Epithelial cell of esophagus (primary cell): ENCODE measurements around the gene USH2A.

Experiments
- DNase-seq: peaks from one replicate; pipeline ENCODE4 v3.0.0; 2010; ENCODE audit warnings: low read depth
- H3K4me3 ChIP-seq: 2 replicates; pipeline ENCODE4 v1.5.1; 2011; ENCODE audit warnings: mild to moderate bottlenecking, low read length, control low read depth
- CTCF ChIP-seq: IDR thresholded peaks from 2 replicates; pipeline ENCODE4 v1.5.1; 2011; ENCODE audit warnings: low read depth, mild to moderate bottlenecking, low read length, control low read depth, inconsistent platforms; ENCODE audit not compliant: insufficient read depth; ENCODE audit errors: missing control alignments

Gene USH2A

GRCh38 chr1:215657047-215657446 is 766.2 kb downstream of the USH2A start:
- H3K4me3 ChIP-seq: no peak overlapping the region
- no peak for DNase-seq
- no peak for TF ChIP-seq CTCF

- H3K4me3 ChIP-seq: no peak overlapping the region
- DNase-seq: no peak
- no peak for TF ChIP-seq CTCF
Observed at GRCh38 chr1:215652371-215652770, 770.9 kb downstream of the USH2A start.

- no peak overlapping the region for H3K4me3 ChIP-seq
- no peak for DNase-seq
- TF ChIP-seq CTCF: no peak
Observed at GRCh38 chr1:215651867-215652266, 771.4 kb downstream of the USH2A start.

- H3K4me3 ChIP-seq: no peak overlapping the region
- DNase-seq: no peak
- TF ChIP-seq CTCF: no peak
Observed at GRCh38 chr1:215650446-215651149, 772.6 kb downstream of the USH2A start.

GRCh38 chr1:215648957-215649356 is 774.3 kb downstream of the USH2A start:
- DNase-seq: no peak
- no peak for TF ChIP-seq CTCF

GRCh38 chr1:215647738-215648137 is 775.5 kb downstream of the USH2A start:
- H3K4me3 ChIP-seq: no peak overlapping the region
- no peak for DNase-seq
- TF ChIP-seq CTCF: no peak

More at GRCh38 chr1:215648957-215649356, 774.3 kb downstream of the USH2A start:
- no peak overlapping the region for H3K4me3 ChIP-seq

GRCh38 chr1:215645861-215646260 is 777.4 kb downstream of the USH2A start:
- H3K4me3 ChIP-seq: no peak overlapping the region
- no peak for DNase-seq
- no peak for TF ChIP-seq CTCF
